SK-N-SH (cell line): ENCODE results near the gene TRIM44. TPM values are rescaled to one million over a fixed set of nuclear protein-coding genes. Genes with fewer than 3 reads are reported as not detected.

Source experiments
- CTCF ChIA-PET: fragments of 300-600, 350-600 bp; formaldehyde crosslinking; extraction: SDS; loops from one replicate; lab custom pipeline; 2021; lab: Yijun Ruan, JAX
- POLR2A ChIA-PET: fragments of 350-600 bp; sonication (Branson Sonifier 250); formaldehyde crosslinking; extraction: SDS; loops from one replicate; lab custom pipeline; 2020; ENCODE audit warnings: antibody characterized with exemption, inconsistent platforms; lab: Yijun Ruan, JAX
- DNase-seq: peaks from one replicate; pipeline ENCODE4 v3.0.0; 2012
- H2AFZ ChIP-seq: fragments of 200-600 bp; sonication (generic); 2 replicates; pipeline ENCODE4 v1.8.1; 2016; ENCODE audit warnings: antibody characterized with exemption, mild to moderate bottlenecking, low read depth
- H3F3A ChIP-seq: fragments of 200-600 bp; sonication (generic); replicated peaks from 2 replicates; pipeline ENCODE3; 2016; ENCODE audit warnings: antibody characterized with exemption, mild to moderate bottlenecking; ENCODE audit not compliant: insufficient read depth
- H3K27ac ChIP-seq, 2 experiments: fragments of 200-500 bp in 1 of 2; fragments of 200-600 bp in 1 of 2; sonication (Bioruptor generic) in 1 of 2; sonication (generic), shearing (Covaris generic) in 1 of 2; 2 replicates each; pipeline versions ENCODE4 v1.5.1 to v1.6.1; 2014 to 2016; ENCODE audit warnings: low read depth in 2 of 2, inconsistent platforms in 1 of 2, low read length in 1 of 2, mild to moderate bottlenecking in 1 of 2, mixed read lengths in 1 of 2
- H3K27me3 ChIP-seq: fragments of 200-600 bp; sonication (generic), shearing (Covaris generic); 2 replicates; pipeline ENCODE4 v1.6.1; 2016; ENCODE audit warnings: mixed run types; ENCODE audit not compliant: insufficient read depth
- H3K36me3 ChIP-seq, 2 experiments: fragments of 200-500 bp in 1 of 2; fragments of 200-600 bp in 1 of 2; sonication (Bioruptor generic) in 1 of 2; sonication (generic) in 1 of 2; replicated peaks in 1 of 2; 2 replicates each; pipeline versions ENCODE3 to v1.5.1; 2014 to 2016; ENCODE audit warnings: low read length in 1 of 2, mild to moderate bottlenecking in 1 of 2; ENCODE audit not compliant: insufficient read depth in 2 of 2, control insufficient read depth in 1 of 2
- H3K4me1 ChIP-seq, 2 experiments: fragments of 200-500 bp in 1 of 2; fragments of 200-600 bp in 1 of 2; sonication (Bioruptor generic) in 1 of 2; sonication (generic), shearing (Covaris generic) in 1 of 2; 2 replicates each; pipeline versions ENCODE4 v1.5.1 to v1.6.1; 2014 to 2016; ENCODE audit warnings: low read depth in 1 of 2, low read length in 1 of 2, mixed run types in 1 of 2; ENCODE audit not compliant: insufficient read depth in 2 of 2, control insufficient read depth in 1 of 2
- H3K4me2 ChIP-seq: fragments of 200-600 bp; sonication (generic), shearing (Covaris generic); 2 replicates; pipeline ENCODE4 v1.6.1; 2017; ENCODE audit warnings: mixed run types
- H3K4me3 ChIP-seq, 2 experiments: fragments of 200-500 bp in 1 of 2; fragments of 200-600 bp in 1 of 2; sonication (Bioruptor generic) in 1 of 2; sonication (generic), shearing (Covaris generic) in 1 of 2; 2 replicates each; pipeline versions ENCODE4 v1.5.1 to v1.8.1; 2014 to 2016; ENCODE audit warnings: low read depth in 2 of 2, inconsistent platforms in 1 of 2, low read length in 1 of 2, mild to moderate bottlenecking in 1 of 2, mixed read lengths in 1 of 2, moderate library complexity in 1 of 2
- H3K79me2 ChIP-seq: fragments of 200-600 bp; sonication (generic); 2 replicates; pipeline ENCODE4 v1.8.1; 2017; ENCODE audit warnings: mild to moderate bottlenecking; ENCODE audit not compliant: insufficient read depth
- H3K9ac ChIP-seq: fragments of 200-600 bp; sonication (generic); 2 replicates; pipeline ENCODE4 v1.6.1; 2017; ENCODE audit warnings: mixed run types
- H3K9me2 ChIP-seq: fragments of 200-600 bp; sonication (generic); 2 replicates; pipeline ENCODE4 v1.6.1; 2017; ENCODE audit warnings: mixed run types
- H3K9me3 ChIP-seq: fragments of 200-600 bp; sonication (generic); 2 replicates; pipeline ENCODE4 v1.6.1; 2017; ENCODE audit warnings: mixed run types, mild to moderate bottlenecking, moderate library complexity
- H4K20me1 ChIP-seq: fragments of 200-600 bp; sonication (generic); 2 replicates; pipeline ENCODE4 v1.6.1; 2017; ENCODE audit warnings: mild to moderate bottlenecking, mixed run types; ENCODE audit not compliant: insufficient read depth
- EZH2phosphoT487 ChIP-seq: fragments of 200-600 bp; sonication (generic); IDR thresholded peaks from 2 replicates; pipeline ENCODE4 v1.6.1; 2017; ENCODE audit warnings: low read depth, mixed run types, mild to moderate bottlenecking, antibody characterized with exemption, moderate library complexity, borderline replicate concordance
- MXI1 ChIP-seq: IDR thresholded peaks from 2 replicates; pipeline ENCODE4 v1.6.1; 2012; ENCODE audit warnings: mild to moderate bottlenecking, low read depth, low read length, improper control_type of control experiment
- NFIC ChIP-seq: IDR thresholded peaks from 2 replicates; pipeline ENCODE4 v1.4.0; 2012; ENCODE audit warnings: borderline replicate concordance
- NRF1 ChIP-seq: IDR thresholded peaks from 2 replicates; pipeline ENCODE4 v1.6.1; 2012; ENCODE audit warnings: low read depth, mild to moderate bottlenecking, low read length
- RAD21 ChIP-seq: IDR thresholded peaks from 2 replicates; pipeline ENCODE4 v1.6.1; 2012; ENCODE audit warnings: mild to moderate bottlenecking, low read length
- WGBS: methylation state at CpG from one replicate; pipeline ENCODE4 v1.1.6; 2017; ENCODE audit warnings: low lambda C conversion rate; 5-methylcytosine and 5-hydroxymethylcytosine counted together
- polyA plus RNA-seq, 3 experiments: library from polyadenylated mRNA; depleted of rRNA; stranded (reverse); fragments of >200 nt; gene quantifications; 2 replicates each; pipeline ENCODE4 v1.2.3, GENCODE V29; 2012
- TF ChIP-seq, protein P1 (sequence below): fragments of 150-350 bp; IDR thresholded peaks from 2 replicates; pipeline ENCODE4 v1.6.1; 2016; ENCODE audit warnings: mild to moderate bottlenecking, low read depth, low read length
- TF ChIP-seq, protein P2 (sequence below): IDR thresholded peaks from 2 replicates; pipeline ENCODE4 v1.4.0; 2012; ENCODE audit warnings: low read depth, borderline replicate concordance

TRIM44 gene
- polyA plus RNA-seq, 1 of the 3 experiments (the other 2 are of a cell fraction), result 34.1 TPM

GRCh38 chr11:35841733-35842132 lies 179.2 kb downstream of the TRIM44 start (continued):
- no peak for TF ChIP-seq RAD21

DNA sequence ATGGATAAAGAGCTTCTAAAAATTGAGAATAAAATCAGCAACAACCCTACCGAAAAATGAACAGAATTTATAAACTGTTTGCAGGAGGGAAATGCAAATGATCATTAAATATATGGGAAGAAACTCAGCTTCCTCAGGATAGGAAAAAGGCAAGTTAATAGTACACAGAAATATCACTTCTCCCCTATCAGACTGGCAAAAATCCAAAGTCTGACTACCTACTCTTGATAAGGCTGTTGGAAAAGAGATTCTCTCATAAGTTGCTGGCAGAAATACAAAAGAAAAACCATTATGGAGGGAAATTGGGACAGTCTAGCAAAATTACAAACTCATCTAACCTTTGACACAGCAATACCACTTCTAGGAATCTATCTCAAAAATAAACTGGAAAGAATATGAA lies 180.4 kb downstream of the TRIM44 start:
- no peak overlapping the region for H3K27ac ChIP-seq
- no peak overlapping the region for H3K9ac ChIP-seq
- H3K36me3 ChIP-seq, result no peaks in the 10 kb centered on the region
- ChIA-PET POLR2A (no interaction called here), CTCF (interaction anchor here (0.7 to 3.7 kb wide), 7 partner anchors 9 to 636 kb away, joined by 3 to 19 read pairs (median 3); no protein-coding TSS in a partner anchor)
- H3F3A ChIP-seq, result no peaks in the 10 kb centered on the region
- no peak for DNase-seq
- H3K4me1 ChIP-seq, result peaks cover 0 to 2% of the 10 kb centered on the region in 2 experiments; a peak in 2 of 4 replicates
- no peaks in the 10 kb centered on the region for H3K79me2 ChIP-seq
- H4K20me1 ChIP-seq, result no peaks in the 10 kb centered on the region
- no peak overlapping the region for H2AFZ ChIP-seq
- H3K27me3 ChIP-seq, result no peaks in the 10 kb centered on the region
- H3K4me2 ChIP-seq, result no peak overlapping the region
- TF ChIP-seq MXI1, result no peak
- no peak for TF ChIP-seq NFIC
- TF ChIP-seq EZH2phosphoT487, result no peak
- TF ChIP-seq, all 33 proteins: peak for 0
- Histone ChIP-seq H3K4me3 (no peak overlapping the region), H3K9me2 (no peaks in the 10 kb centered on the region), H3K9me3 (no peaks in the 10 kb centered on the region)
- WGBS, result 0% methylated on average over 1 of the region's 1 CpG

DNA sequence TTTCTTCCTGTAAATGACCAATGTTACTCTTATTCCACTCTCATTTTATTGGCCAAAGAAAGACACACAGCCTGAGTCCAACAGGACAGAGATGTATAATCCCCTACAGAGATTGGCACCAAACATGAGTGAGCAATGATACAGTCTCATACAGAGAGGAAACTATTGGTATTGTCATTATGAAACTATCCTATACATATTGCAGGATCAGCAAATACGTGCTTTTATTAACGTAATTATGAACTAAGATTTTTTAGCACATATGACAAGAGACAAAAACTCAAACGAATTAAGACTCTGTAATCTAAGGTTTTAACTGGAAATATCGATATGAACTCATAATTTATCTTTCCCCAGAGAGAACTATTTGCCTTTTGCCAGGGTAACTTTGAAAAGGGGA lies 182.0 kb downstream of the TRIM44 start:
- CTCF ChIA-PET, result interaction anchor here (1.4 kb wide), 1 partner anchor 22 kb away, joined by 6 read pairs; no protein-coding TSS in a partner anchor
- TF ChIP-seq, protein P1, sequence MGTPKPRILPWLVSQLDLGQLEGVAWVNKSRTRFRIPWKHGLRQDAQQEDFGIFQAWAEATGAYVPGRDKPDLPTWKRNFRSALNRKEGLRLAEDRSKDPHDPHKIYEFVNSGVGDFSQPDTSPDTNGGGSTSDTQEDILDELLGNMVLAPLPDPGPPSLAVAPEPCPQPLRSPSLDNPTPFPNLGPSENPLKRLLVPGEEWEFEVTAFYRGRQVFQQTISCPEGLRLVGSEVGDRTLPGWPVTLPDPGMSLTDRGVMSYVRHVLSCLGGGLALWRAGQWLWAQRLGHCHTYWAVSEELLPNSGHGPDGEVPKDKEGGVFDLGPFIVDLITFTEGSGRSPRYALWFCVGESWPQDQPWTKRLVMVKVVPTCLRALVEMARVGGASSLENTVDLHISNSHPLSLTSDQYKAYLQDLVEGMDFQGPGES, result no peak
- TF ChIP-seq, protein P2, sequence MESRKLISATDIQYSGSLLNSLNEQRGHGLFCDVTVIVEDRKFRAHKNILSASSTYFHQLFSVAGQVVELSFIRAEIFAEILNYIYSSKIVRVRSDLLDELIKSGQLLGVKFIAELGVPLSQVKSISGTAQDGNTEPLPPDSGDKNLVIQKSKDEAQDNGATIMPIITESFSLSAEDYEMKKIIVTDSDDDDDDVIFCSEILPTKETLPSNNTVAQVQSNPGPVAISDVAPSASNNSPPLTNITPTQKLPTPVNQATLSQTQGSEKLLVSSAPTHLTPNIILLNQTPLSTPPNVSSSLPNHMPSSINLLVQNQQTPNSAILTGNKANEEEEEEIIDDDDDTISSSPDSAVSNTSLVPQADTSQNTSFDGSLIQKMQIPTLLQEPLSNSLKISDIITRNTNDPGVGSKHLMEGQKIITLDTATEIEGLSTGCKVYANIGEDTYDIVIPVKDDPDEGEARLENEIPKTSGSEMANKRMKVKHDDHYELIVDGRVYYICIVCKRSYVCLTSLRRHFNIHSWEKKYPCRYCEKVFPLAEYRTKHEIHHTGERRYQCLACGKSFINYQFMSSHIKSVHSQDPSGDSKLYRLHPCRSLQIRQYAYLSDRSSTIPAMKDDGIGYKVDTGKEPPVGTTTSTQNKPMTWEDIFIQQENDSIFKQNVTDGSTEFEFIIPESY, result no peak
- no peak for TF ChIP-seq NRF1
- TF ChIP-seq, all 33 proteins: peak for 0
- POLR2A ChIA-PET, result no interaction called here

More for the DNA sequence above, 182.0 kb downstream of the TRIM44 start:
- H3K9me2 ChIP-seq, result no peaks in the 10 kb centered on the region
- no peaks in the 10 kb centered on the region for H3K79me2 ChIP-seq
- H3K4me3 ChIP-seq, result no peak overlapping the region
- H3K9ac ChIP-seq, result no peak overlapping the region
- no peaks in the 10 kb centered on the region for H3K36me3 ChIP-seq
- peaks cover 0 to 2% of the 10 kb centered on the region in 2 experiments; a peak in 1 of 4 replicates for H3K4me1 ChIP-seq
- H3K27me3 ChIP-seq, result no peaks in the 10 kb centered on the region
- whole genome bisulfite sequencing, result 58% methylated on average over 4 of the region's 4 CpGs
- H3K4me2 ChIP-seq, result no peak overlapping the region
- H3K9me3 ChIP-seq, result no peaks in the 10 kb centered on the region
- H2AFZ ChIP-seq, result no peak overlapping the region
- no peaks in the 10 kb centered on the region for H4K20me1 ChIP-seq
- H3F3A ChIP-seq, result no peaks in the 10 kb centered on the region
- DNase-seq, result no peak
- H3K27ac ChIP-seq, result no peak overlapping the region
